Subcutaneous abdominal adipose tissue (tissue), 5 donors: ENCODE results near the gene MUC12.
A peak's percentile ranks its signal among the peaks of the same experiment; 100 is the strongest.

Experiments
- H3K27ac ChIP-seq: one replicate; pipeline ENCODE4 v1.7.0; 2013; ENCODE audit warnings: low read depth, mild to moderate bottlenecking, inconsistent platforms, low read length, moderate library complexity
- H3K27me3 ChIP-seq, 5 donors: one replicate each; pipeline ENCODE4 v1.7.0; 2013; ENCODE audit warnings: low read length in 5 of 5, inconsistent platforms in 1 of 5; ENCODE audit not compliant: control insufficient read depth in 5 of 5, insufficient read depth in 4 of 5
- H3K36me3 ChIP-seq, 5 donors: one replicate each; pipeline ENCODE4 v1.7.0; 2013; ENCODE audit warnings: low read length in 5 of 5; ENCODE audit not compliant: control insufficient read depth in 5 of 5, insufficient read depth in 5 of 5
- H3K4me1 ChIP-seq, 5 donors: one replicate each; pipeline ENCODE4 v1.7.0; 2013; ENCODE audit warnings: low read length in 5 of 5, mild to moderate bottlenecking in 3 of 5, moderate library complexity in 1 of 5; ENCODE audit not compliant: control insufficient read depth in 5 of 5, insufficient read depth in 5 of 5
- H3K4me3 ChIP-seq, 5 donors: one replicate each; pipeline ENCODE4 v1.7.0; 2013; ENCODE audit warnings: low read length in 5 of 5, low read depth in 1 of 5
- H3K9ac ChIP-seq, 5 donors: one replicate each; pipeline ENCODE4 v1.7.0; 2013; ENCODE audit warnings: low read length in 5 of 5, mild to moderate bottlenecking in 4 of 5, moderate library complexity in 3 of 5
- H3K9me3 ChIP-seq, 5 donors: one replicate each; pipeline ENCODE4 v1.7.0; 2013; ENCODE audit warnings: low read length in 5 of 5; ENCODE audit not compliant: control insufficient read depth in 5 of 5
- donor health status: healthy.
- donor health status: healthy.
- donor health status: healthy.
- donor health status: healthy.
- donor health status: healthy.

The MUC12 gene

DNA sequence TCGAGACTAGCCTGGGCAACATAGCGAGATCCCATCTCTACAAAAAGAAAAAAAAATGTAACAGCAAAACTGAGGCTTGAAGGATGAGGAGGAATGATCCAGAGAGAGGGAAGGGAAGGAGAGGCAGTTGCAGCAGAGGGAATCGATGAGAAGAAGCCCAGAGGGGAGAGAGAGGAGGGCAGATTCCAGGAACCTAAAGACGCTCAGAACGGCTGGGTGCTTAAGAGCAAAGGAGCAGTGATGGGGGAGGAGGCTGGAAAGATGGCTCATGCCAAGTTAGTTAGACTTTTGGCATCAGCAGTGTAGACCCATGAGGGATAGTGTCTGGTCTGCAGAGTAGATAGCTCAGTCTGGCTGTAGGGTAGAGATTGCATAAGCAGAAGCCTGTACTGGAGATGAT, 40.3 kb downstream of the MUC12 start:
- no peak overlapping the region for H3K4me3 ChIP-seq
- no peaks in the 10 kb centered on the region for H3K4me1 ChIP-seq
- peaks cover 0 to 6% (median 0%) of the 10 kb centered on the region in 5 donors for H3K27me3 ChIP-seq

GRCh38 chr7:101012931-101013330, 43.6 kb downstream of the MUC12 start:
- H3K9ac ChIP-seq, result no peak overlapping the region
- peaks cover 4 to 16% (median 5%) of the 10 kb centered on the region in 5 donors for H3K27me3 ChIP-seq
- no peak overlapping the region for H3K27ac ChIP-seq
- H3K4me3 ChIP-seq, result no peak overlapping the region
- H3K36me3 ChIP-seq, result no peaks in the 10 kb centered on the region
- H3K4me1 ChIP-seq, result peaks cover 0 to 12% (median 11%) of the 10 kb centered on the region in 5 donors
- no peaks in the 10 kb centered on the region for H3K9me3 ChIP-seq

More for the DNA sequence above, 40.3 kb downstream of the MUC12 start:
- Histone ChIP-seq H3K9me3 (no peaks in the 10 kb centered on the region), H3K36me3 (no peaks in the 10 kb centered on the region), H3K27ac (no peak overlapping the region), H3K9ac (no peak overlapping the region)

- peaks cover 0 to 23% (median 10%) of the 10 kb centered on the region in 5 donors for H3K27me3 ChIP-seq
- H3K4me3 ChIP-seq, result no peak overlapping the region
- no peak overlapping the region for H3K27ac ChIP-seq
- no peaks in the 10 kb centered on the region for H3K36me3 ChIP-seq
- no peak overlapping the region for H3K9ac ChIP-seq
- peaks cover 0 to 12% (median 11%) of the 10 kb centered on the region in 5 donors for H3K4me1 ChIP-seq
- H3K9me3 ChIP-seq, result no peaks in the 10 kb centered on the region
Measured at GRCh38 chr7:101015626-101016025, 46.3 kb downstream of the MUC12 start.

- H3K27me3 ChIP-seq, result peaks cover 0 to 31% (median 15%) of the 10 kb centered on the region in 5 donors
- H3K27ac ChIP-seq, result peak overlapping the region; percentile 30
- H3K9ac ChIP-seq, result peak overlapping the region in 1 of 5 donors; percentile 23
- H3K4me1 ChIP-seq, result peaks cover 0 to 12% (median 11%) of the 10 kb centered on the region in 5 donors
- peak overlapping the region; percentile 25 to 62 (median 54) for H3K4me3 ChIP-seq
- H3K9me3 ChIP-seq, result no peaks in the 10 kb centered on the region
- no peaks in the 10 kb centered on the region for H3K36me3 ChIP-seq
Measured at GRCh38 chr7:101017064-101017777, 47.9 kb downstream of the MUC12 start.

GRCh38 chr7:101018271-101019167, 49.2 kb downstream of the MUC12 start:
- Histone ChIP-seq H3K9me3 (no peaks in the 10 kb centered on the region), H3K9ac (no peak overlapping the region), H3K4me3 (no peak overlapping the region), H3K27me3 (peaks cover 0 to 33% (median 15%) of the 10 kb centered on the region in 5 donors), H3K4me1 (peaks cover 0 to 12% (median 11%) of the 10 kb centered on the region in 5 donors), H3K27ac (no peak overlapping the region), H3K36me3 (no peaks in the 10 kb centered on the region)

- Histone ChIP-seq H3K27me3 (peaks cover 0 to 27% (median 13%) of the 10 kb centered on the region in 5 donors), H3K27ac (no peak overlapping the region), H3K36me3 (no peaks in the 10 kb centered on the region), H3K9ac (no peak overlapping the region), H3K4me3 (no peak overlapping the region), H3K9me3 (no peaks in the 10 kb centered on the region), H3K4me1 (peaks cover 0 to 12% (median 11%) of the 10 kb centered on the region in 5 donors)
Measured at GRCh38 chr7:101020444-101020843, 51.1 kb downstream of the MUC12 start.

GRCh38 chr7:101021703-101022102, 52.3 kb downstream of the MUC12 start:
- no peaks in the 10 kb centered on the region for H3K9me3 ChIP-seq
- no peaks in the 10 kb centered on the region for H3K36me3 ChIP-seq
- H3K4me3 ChIP-seq, result no peak overlapping the region
- H3K27me3 ChIP-seq, result peaks cover 0 to 24% (median 8%) of the 10 kb centered on the region in 5 donors
- H3K4me1 ChIP-seq, result peaks cover 0 to 9% (median 9%) of the 10 kb centered on the region in 5 donors
- H3K9ac ChIP-seq, result no peak overlapping the region
- no peak overlapping the region for H3K27ac ChIP-seq

DNA sequence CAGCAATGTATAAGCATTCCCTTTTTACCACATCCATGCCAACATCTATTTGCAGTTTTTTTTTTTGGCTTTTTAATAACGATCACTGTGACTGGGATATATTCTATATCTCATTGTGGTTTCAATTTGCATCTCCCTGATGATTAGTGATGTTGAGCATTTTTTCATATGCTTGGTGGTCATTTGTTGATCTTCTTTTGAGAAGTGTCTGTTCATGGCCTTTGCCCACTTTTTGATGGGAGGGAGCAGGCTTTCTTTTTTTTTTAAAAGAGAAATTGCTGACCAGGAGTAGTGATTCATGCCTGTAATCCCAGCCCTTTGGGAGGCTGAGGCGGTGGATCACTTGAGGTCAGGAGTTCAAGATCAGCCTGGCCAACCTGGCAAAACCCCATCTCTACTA, 54.5 kb downstream of the MUC12 start:
- no peak overlapping the region for H3K9ac ChIP-seq
- no peaks in the 10 kb centered on the region for H3K9me3 ChIP-seq
- no peaks in the 10 kb centered on the region for H3K36me3 ChIP-seq
- H3K4me1 ChIP-seq, result no peaks in the 10 kb centered on the region
- H3K4me3 ChIP-seq, result no peak overlapping the region
- H3K27me3 ChIP-seq, result peaks cover 0 to 17% (median 5%) of the 10 kb centered on the region in 5 donors
- no peak overlapping the region for H3K27ac ChIP-seq

GRCh38 chr7:101031082-101031481, 61.7 kb downstream of the MUC12 start:
- no peaks in the 10 kb centered on the region for H3K9me3 ChIP-seq
- no peaks in the 10 kb centered on the region for H3K36me3 ChIP-seq
- H3K9ac ChIP-seq, result no peak overlapping the region
- peaks cover 0 to 7% (median 2%) of the 10 kb centered on the region in 5 donors for H3K27me3 ChIP-seq
- no peak overlapping the region for H3K4me3 ChIP-seq
- H3K4me1 ChIP-seq, result no peaks in the 10 kb centered on the region
- H3K27ac ChIP-seq, result no peak overlapping the region

GRCh38 chr7:101035941-101036340, 66.6 kb downstream of the MUC12 start:
- Histone ChIP-seq H3K36me3 (no peaks in the 10 kb centered on the region), H3K27ac (no peak overlapping the region), H3K4me1 (no peaks in the 10 kb centered on the region), H3K9ac (no peak overlapping the region), H3K4me3 (no peak overlapping the region), H3K9me3 (no peaks in the 10 kb centered on the region), H3K27me3 (peaks cover 0 to 15% (median 9%) of the 10 kb centered on the region in 5 donors)
